Aorta (tissue), 5 donors: Measurements from ENCODE around the gene KCNH1. TPM values are rescaled to one million over a fixed set of nuclear protein-coding genes. Genes with fewer than 3 reads are reported as not detected.

ENCODE experiments used
- ATAC-seq: fragments of 200-7000 bp; cut with Tn5 transposase; one replicate; pipeline ENCODE4 v1.9.1; 2022; ENCODE audit warnings: moderate library complexity; ENCODE audit not compliant: low FRiP score
- DNase-seq, 2 donors: peaks; one replicate each; pipeline ENCODE4 v3.0.0-alpha.2; 2020
- H3K27ac ChIP-seq, 2 donors: one replicate each; pipeline ENCODE4 v1.5.1; 2013; ENCODE audit warnings: low read length in 2 of 2, mild to moderate bottlenecking in 2 of 2, moderate library complexity in 2 of 2, control low read depth in 1 of 2, inconsistent platforms in 1 of 2, low read depth in 1 of 2
- H3K27me3 ChIP-seq, 2 donors: one replicate each; pipeline ENCODE4 v1.6.1; 2013; ENCODE audit warnings: control low read depth in 1 of 2, low read length in 1 of 2, mild to moderate bottlenecking in 1 of 2, moderate library complexity in 1 of 2; ENCODE audit not compliant: insufficient read depth in 2 of 2, control insufficient read depth in 1 of 2
- H3K36me3 ChIP-seq, 2 donors: one replicate each; pipeline ENCODE4 v1.6.1; 2013; ENCODE audit warnings: control low read depth in 1 of 2, low read length in 1 of 2, mild to moderate bottlenecking in 1 of 2; ENCODE audit not compliant: insufficient read depth in 2 of 2, control insufficient read depth in 1 of 2
- H3K4me1 ChIP-seq, 2 donors: one replicate each; pipeline ENCODE4 v1.6.1; 2013; ENCODE audit warnings: low read length in 2 of 2, control low read depth in 1 of 2, mild to moderate bottlenecking in 1 of 2, moderate library complexity in 1 of 2; ENCODE audit not compliant: insufficient read depth in 2 of 2, control insufficient read depth in 1 of 2
- H3K4me3 ChIP-seq, 2 donors: one replicate each; pipeline ENCODE4 v1.5.1; 2013; ENCODE audit warnings: low read length in 2 of 2, control low read depth in 1 of 2, mild to moderate bottlenecking in 1 of 2
- H3K9me3 ChIP-seq: one replicate; pipeline ENCODE4 v1.6.1; 2013; ENCODE audit warnings: mild to moderate bottlenecking, low read length; ENCODE audit not compliant: control insufficient read depth
- WGBS, 2 donors: extraction: QIAGEN DNeasy Blood & Tissue Kit; methylation state at CpG; one replicate each; pipeline ENCODE4 v1.1.7; 2013; 5-methylcytosine and 5-hydroxymethylcytosine counted together
- intact Hi-C, 2 donors: fragments of 100-400 bp; cut with DNase I; formaldehyde crosslinking; loops; one replicate each; pipeline versions ENCODE4 v1.14.2 to v1.15.0; 2022
- long read RNA-seq, 2 donors: library from polyadenylated mRNA; unstranded; transcript quantifications; one replicate each; pipeline ENCODE4 v2.0.0, GENCODE V29; 2020 to 2021
- polyA plus RNA-seq, 2 donors: library from polyadenylated mRNA; stranded (reverse); fragments of 200-250 nt; gene quantifications; one replicate each; pipeline ENCODE4 v1.2.3, GENCODE V29; 2013
- total RNA-seq, 2 donors: library from RNA; stranded (reverse); fragmentation: NEBNext Ultra II Directional; extraction: Animal tissue kit (Norgen Biotek cat#: 25700); gene quantifications; one replicate each; pipeline ENCODE4 v1.2.1, GENCODE V29; 2021
- donor health status: healthy with polysubstance abuse.
- donor health status: Bipolar disorder and iron deficiency.
- donor health status: DM: no; HTN: no; CAD: no.
- donor health status: DM: no; HTN: no; CAD: no.
- donor health status: DM: yes; HTN: yes; CAD: no.

The KCNH1 gene, protein sequence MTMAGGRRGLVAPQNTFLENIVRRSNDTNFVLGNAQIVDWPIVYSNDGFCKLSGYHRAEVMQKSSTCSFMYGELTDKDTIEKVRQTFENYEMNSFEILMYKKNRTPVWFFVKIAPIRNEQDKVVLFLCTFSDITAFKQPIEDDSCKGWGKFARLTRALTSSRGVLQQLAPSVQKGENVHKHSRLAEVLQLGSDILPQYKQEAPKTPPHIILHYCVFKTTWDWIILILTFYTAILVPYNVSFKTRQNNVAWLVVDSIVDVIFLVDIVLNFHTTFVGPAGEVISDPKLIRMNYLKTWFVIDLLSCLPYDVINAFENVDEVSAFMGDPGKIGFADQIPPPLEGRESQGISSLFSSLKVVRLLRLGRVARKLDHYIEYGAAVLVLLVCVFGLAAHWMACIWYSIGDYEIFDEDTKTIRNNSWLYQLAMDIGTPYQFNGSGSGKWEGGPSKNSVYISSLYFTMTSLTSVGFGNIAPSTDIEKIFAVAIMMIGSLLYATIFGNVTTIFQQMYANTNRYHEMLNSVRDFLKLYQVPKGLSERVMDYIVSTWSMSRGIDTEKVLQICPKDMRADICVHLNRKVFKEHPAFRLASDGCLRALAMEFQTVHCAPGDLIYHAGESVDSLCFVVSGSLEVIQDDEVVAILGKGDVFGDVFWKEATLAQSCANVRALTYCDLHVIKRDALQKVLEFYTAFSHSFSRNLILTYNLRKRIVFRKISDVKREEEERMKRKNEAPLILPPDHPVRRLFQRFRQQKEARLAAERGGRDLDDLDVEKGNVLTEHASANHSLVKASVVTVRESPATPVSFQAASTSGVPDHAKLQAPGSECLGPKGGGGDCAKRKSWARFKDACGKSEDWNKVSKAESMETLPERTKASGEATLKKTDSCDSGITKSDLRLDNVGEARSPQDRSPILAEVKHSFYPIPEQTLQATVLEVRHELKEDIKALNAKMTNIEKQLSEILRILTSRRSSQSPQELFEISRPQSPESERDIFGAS
- total RNA-seq, result under 1 TPM; 0.19 to 0.96 TPM
- polyA plus RNA-seq, result under 1 TPM in 1 of 2 donors, not detected in 1; 0.03 TPM
- long read RNA-seq, donor 1, result 0 reads
- long read RNA-seq, donor 2, result 0 reads

DNA sequence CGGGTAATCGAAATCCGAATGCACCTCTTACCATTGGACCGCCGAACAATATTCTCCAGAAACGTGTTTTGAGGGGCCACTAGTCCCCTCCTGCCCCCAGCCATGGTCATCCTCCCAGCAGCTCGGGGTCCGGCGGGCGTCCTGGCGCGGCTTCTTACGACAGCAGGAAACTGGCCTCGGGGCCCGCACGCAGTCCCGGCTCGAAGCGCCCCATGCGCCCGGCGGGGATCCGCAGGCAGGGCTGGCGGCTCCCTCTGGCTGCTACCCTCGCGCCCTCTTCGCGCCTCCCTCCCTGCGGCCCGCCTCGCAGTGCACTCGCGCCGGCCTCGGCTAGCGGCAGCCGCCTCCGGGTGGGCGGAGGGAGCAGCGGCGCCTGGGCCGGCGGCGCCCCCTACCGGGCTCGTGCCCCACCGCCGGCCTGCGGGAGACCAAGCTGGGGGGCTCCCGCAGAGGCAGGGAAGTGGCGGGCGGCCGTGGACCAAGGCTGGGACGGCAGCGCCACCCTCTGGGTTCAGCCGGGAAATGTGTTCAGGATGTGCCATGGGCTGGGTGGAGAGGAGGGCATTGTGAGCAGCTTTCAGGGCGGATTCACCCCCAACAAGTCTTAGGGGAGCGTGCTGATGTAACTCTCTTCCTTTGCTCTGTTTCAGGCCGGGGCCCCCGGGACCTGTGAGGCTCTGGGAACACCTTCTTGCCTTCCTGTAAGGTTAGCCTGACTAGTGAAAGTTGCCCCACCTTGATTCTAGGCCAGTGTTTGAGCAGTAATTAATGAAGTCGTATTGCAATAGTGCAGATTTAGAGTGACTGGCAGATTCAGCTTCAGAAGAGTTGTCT is at the start of gene KCNH1:
Gene KCNH1 (minus strand): TSS at position 313 of the 834 bp plus-strand sequence. CDS start 203 bp downstream, at position 110.
- H3K4me1 ChIP-seq, result no peaks in the 10 kb centered on the region
- no peaks in the 10 kb centered on the region for H3K27me3 ChIP-seq
- DNase-seq, result peak; percentile 73 to 93
- no peaks in the 10 kb centered on the region for H3K36me3 ChIP-seq
- ATAC-seq, result peak; percentile 92
- intact Hi-C loops, result loop anchor here (2.0 to 10.0 kb wide), 6 partner anchors 549 to 727 kb away; no protein-coding TSS in a partner anchor
- peak within 1 kb of the TSS; percentile 4 to 6 for H3K4me3 ChIP-seq
- H3K9me3 ChIP-seq, result no peaks in the 10 kb centered on the region
- 2% methylated on average over 49 to 61 of the region's 61 CpGs for WGBS, 2 donors
- no peak within 1 kb of the TSS for H3K27ac ChIP-seq

DNA sequence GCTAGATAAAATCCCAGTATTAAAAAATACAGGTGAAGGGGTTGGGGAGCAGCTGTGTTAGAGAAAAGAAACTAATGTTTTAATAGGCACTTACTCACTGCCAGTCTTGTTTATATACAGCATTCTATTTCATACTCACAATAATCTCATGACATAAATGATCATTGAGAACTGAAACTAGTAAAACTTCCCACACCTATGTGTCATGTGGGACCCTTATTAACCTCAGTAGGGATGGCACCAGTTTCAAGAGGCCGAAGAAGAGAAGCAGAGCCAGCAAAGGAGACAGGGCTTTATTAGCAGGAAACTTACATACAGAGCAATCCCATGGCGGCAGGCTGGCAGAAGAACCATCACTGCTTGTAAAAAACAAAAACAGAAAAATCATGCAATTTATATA is 48.8 kb upstream of the KCNH1 start:
- H3K4me1 ChIP-seq, result no peaks in the 10 kb centered on the region
- ATAC-seq (no peak), DNase-seq (no peak)
- no peaks in the 10 kb centered on the region for H3K9me3 ChIP-seq
- intact Hi-C loops, result no loop called here
- no peak overlapping the region for H3K4me3 ChIP-seq
- H3K27ac ChIP-seq, result no peak overlapping the region
- no peaks in the 10 kb centered on the region for H3K27me3 ChIP-seq
- no peaks in the 10 kb centered on the region for H3K36me3 ChIP-seq
- WGBS, 2 donors, result 91 to 95% methylated on average over 2 of the region's 2 CpGs

DNA sequence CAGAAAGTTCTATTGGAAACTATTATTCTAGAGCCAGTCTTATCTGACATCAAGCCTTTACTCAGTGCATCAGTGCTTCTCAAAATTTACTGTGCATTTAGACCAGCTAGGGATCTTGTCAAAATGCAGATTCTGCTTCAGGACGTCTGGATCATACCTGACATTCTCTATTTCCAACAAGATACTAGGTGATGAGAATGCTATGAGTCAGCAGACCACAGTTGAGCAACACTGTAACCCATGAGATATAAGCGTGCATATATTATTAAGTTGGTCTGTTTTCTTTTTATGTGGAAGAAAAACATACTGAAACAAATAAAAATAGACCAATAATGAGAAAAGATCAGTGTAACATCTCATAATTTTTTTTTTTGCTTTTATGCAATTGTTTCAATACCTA is 40.4 kb upstream of the KCNH1 start:
- Histone ChIP-seq H3K9me3 (no peaks in the 10 kb centered on the region), H3K27me3 (no peaks in the 10 kb centered on the region), H3K4me3 (no peak overlapping the region), H3K27ac (no peak overlapping the region), H3K4me1 (no peaks in the 10 kb centered on the region), H3K36me3 (no peaks in the 10 kb centered on the region)
- ATAC-seq (no peak), DNase-seq (no peak)
- WGBS, 2 donors, result 58% methylated on average over 2 of the region's 2 CpGs
- intact Hi-C loops, result no loop called here

DNA sequence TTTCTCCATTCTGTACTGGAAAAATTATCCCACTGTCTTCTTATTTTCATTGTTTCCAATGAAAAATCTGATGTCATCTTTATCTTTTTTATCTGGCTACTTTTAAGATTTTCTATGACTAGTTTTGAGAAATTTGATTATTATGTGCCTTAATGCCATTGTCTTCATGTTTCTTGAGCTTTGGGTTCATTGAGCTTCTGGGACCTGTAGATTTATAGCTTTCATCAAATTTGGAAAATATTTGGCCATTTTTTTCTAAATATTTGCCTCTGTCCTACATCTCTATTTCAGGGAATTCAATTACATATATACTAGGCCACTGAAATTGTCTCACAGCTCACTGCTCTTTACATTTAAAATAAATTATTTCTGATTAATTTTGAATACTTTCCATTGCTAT is 38.7 kb upstream of the KCNH1 start:
- DNase-seq (no peak), ATAC-seq (no peak)
- Histone ChIP-seq H3K27ac (no peak overlapping the region), H3K27me3 (no peaks in the 10 kb centered on the region), H3K4me3 (no peak overlapping the region), H3K9me3 (peaks cover 5% of the 10 kb centered on the region), H3K36me3 (no peaks in the 10 kb centered on the region), H3K4me1 (no peaks in the 10 kb centered on the region)
- intact Hi-C loops, result no loop called here

DNA sequence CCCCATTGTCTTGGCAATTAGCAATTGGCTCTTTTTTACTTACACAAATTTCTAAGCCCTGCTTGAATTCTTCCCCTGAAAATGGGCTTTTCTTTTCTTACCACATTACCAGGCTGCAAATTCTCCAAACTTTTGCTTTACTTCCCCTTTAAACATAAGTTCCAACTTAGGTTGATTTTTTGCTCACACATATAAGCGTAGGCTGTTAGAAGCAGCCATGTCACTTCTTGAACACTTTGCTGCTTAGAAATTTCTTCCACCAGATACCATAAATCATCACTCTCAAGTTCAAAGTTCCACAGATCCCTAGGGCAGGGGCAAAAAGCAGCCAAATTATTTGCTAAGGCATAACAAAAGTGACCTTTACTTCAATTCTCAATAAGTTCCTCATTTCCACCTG is 35.4 kb upstream of the KCNH1 start:
- no peaks in the 10 kb centered on the region for H3K4me1 ChIP-seq
- intact Hi-C loops, result no loop called here
- H3K27ac ChIP-seq, result no peak overlapping the region
- peaks cover 5% of the 10 kb centered on the region for H3K9me3 ChIP-seq
- DNase-seq (no peak), ATAC-seq (no peak)
- WGBS, 2 donors, result 88 to 94% methylated on average over 1 of the region's 1 CpG
- no peak overlapping the region for H3K4me3 ChIP-seq
- H3K27me3 ChIP-seq, result no peaks in the 10 kb centered on the region
- no peaks in the 10 kb centered on the region for H3K36me3 ChIP-seq

DNA sequence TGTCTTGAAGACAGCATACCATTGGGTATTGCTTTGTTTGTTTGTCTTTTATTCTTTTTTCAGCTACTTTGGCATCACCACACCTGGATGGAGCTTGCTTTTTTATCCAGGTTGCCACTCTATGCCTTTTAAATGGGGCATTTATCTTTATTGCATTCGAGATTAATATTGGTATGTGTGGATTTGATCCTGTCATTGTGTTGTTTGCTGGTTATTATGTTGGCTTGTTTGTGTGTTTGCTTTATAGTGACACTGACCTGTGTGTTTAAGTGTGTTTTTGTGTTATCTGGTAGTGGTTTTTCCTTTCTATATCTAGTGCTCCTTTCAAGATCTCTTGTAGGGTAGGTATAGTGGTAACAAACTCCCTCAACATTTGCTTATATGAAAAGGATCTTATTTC is 24.9 kb upstream of the KCNH1 start:
- WGBS, 2 donors, result 91 to 93% methylated on average over 1 of the region's 1 CpG
- intact Hi-C loops, result no loop called here
- ATAC-seq (no peak), DNase-seq (no peak)
- no peaks in the 10 kb centered on the region for H3K4me1 ChIP-seq
- no peaks in the 10 kb centered on the region for H3K36me3 ChIP-seq
- no peak overlapping the region for H3K27ac ChIP-seq
- H3K9me3 ChIP-seq, result peaks cover 2% of the 10 kb centered on the region
- no peaks in the 10 kb centered on the region for H3K27me3 ChIP-seq
- no peak overlapping the region for H3K4me3 ChIP-seq

DNA sequence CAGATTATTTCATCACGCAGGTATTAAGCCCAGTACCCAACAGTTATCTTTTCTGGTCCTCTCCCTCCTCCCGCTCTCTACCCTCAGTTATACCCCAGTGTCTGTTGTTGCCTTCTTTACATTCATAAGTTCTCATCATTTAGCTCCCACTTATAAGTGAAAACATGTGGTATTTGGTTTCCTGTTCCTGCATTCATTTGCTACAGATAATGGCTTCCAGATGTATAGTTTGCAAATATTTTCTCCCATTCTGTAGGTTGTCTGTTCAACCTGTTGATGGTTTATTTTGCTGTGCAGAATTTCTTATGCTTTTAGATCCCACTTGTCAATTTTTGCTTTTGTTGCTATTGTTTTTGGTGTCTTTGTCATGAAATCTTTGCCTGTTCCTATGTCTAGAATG is 21.1 kb upstream of the KCNH1 start:
- WGBS, 2 donors, result 52 to 61% methylated on average over 2 of the region's 2 CpGs
- no peaks in the 10 kb centered on the region for H3K9me3 ChIP-seq
- intact Hi-C loops, result no loop called here
- ATAC-seq (no peak), DNase-seq (no peak)
- H3K27ac ChIP-seq, result no peak overlapping the region
- no peaks in the 10 kb centered on the region for H3K27me3 ChIP-seq
- no peak overlapping the region for H3K4me3 ChIP-seq
- H3K36me3 ChIP-seq, result no peaks in the 10 kb centered on the region
- H3K4me1 ChIP-seq, result no peaks in the 10 kb centered on the region

DNA sequence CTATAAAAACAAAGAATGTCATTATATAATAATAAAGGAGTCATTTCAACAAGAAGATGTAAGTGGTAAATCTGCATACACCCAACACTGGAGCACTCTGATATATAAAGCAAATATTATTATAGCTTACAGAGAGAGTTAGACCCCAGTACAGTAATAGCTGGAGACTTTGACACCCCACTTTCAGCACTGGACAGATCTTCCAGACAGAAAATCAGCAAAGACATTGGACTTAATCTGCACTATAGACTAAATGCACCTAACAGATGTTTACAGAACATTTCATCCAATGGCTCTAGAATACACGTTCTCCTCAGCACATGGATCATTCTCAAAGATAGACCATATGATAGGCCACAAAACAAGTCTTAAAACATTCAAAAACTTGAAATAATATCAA is 20.0 kb upstream of the KCNH1 start:
- H3K27ac ChIP-seq, result no peak overlapping the region
- intact Hi-C loops, result no loop called here

More for the DNA sequence above, 20.0 kb upstream of the KCNH1 start:
- Histone ChIP-seq H3K9me3 (no peaks in the 10 kb centered on the region), H3K4me1 (no peaks in the 10 kb centered on the region), H3K4me3 (no peak overlapping the region), H3K36me3 (no peaks in the 10 kb centered on the region), H3K27me3 (no peaks in the 10 kb centered on the region)
- ATAC-seq (no peak), DNase-seq (no peak)
- 13 to 16% methylated on average over 1 of the region's 1 CpG for WGBS, 2 donors
